CD14-positive monocyte (primary cell): ENCODE measurements around the gene SH2B2. TPM values are rescaled to one million over a fixed set of nuclear protein-coding genes. Genes with fewer than 3 reads are reported as not detected.

Source experiments
- DNase-seq, 3 donors: peaks; one replicate each; pipeline ENCODE4 v3.0.0-alpha.2; 2011 to 2022
- H2AFZ ChIP-seq: 2 replicates; pipeline ENCODE4 v1.6.0; 2012; ENCODE audit warnings: mild to moderate bottlenecking, low read depth, low read length, inconsistent platforms; ENCODE audit not compliant: insufficient read depth, poor library complexity, severe bottlenecking
- H3K27ac ChIP-seq, 2 donors: 1 replicate in 1 of 2; 2 replicates in 1 of 2; pipeline ENCODE4 v1.5.1; 2012 to 2013; ENCODE audit warnings: low read length in 2 of 2, control low read depth in 1 of 2, inconsistent platforms in 1 of 2, low read depth in 1 of 2, mild to moderate bottlenecking in 1 of 2
- H3K27me3 ChIP-seq, 2 donors: one replicate each; pipeline versions ENCODE4 v1.6.0 to v1.6.1; 2011 to 2013; ENCODE audit warnings: low read length in 2 of 2; ENCODE audit not compliant: control insufficient read depth in 2 of 2, insufficient read depth in 2 of 2
- H3K36me3 ChIP-seq, 2 donors: replicated peaks in 1 of 2; 1 replicate in 1 of 2; 2 replicates in 1 of 2; pipeline versions ENCODE4 v1.5.1 to v1.6.1; 2012 to 2013; ENCODE audit warnings: low read length in 2 of 2, control low read depth in 1 of 2, inconsistent platforms in 1 of 2, mild to moderate bottlenecking in 1 of 2; ENCODE audit not compliant: insufficient read depth in 2 of 2, control insufficient read depth in 1 of 2
- H3K4me1 ChIP-seq, 2 donors: 1 replicate in 1 of 2; 2 replicates in 1 of 2; pipeline versions ENCODE4 v1.5.1 to v1.6.1; 2012 to 2013; ENCODE audit warnings: low read length in 2 of 2, control low read depth in 1 of 2, inconsistent platforms in 1 of 2, mild to moderate bottlenecking in 1 of 2, moderate library complexity in 1 of 2; ENCODE audit not compliant: insufficient read depth in 2 of 2, control insufficient read depth in 1 of 2
- H3K4me2 ChIP-seq: replicated peaks from 2 replicates; pipeline ENCODE3; 2012; ENCODE audit warnings: low read length, moderate library complexity, mild to moderate bottlenecking; ENCODE audit not compliant: poor library complexity, severe bottlenecking; ENCODE audit errors: extremely low read depth
- H3K4me3 ChIP-seq, 3 experiments: fragments of 200-600 bp in 1 of 3; sonication (generic) in 1 of 3; replicated peaks in 1 of 3; 1 replicate in 2 of 3; 2 replicates in 1 of 3; pipeline ENCODE4 v1.5.1; 2011 to 2013; ENCODE audit warnings: low read length in 3 of 3, mild to moderate bottlenecking in 3 of 3, control low read depth in 2 of 3, low read depth in 2 of 3, inconsistent platforms in 1 of 3, moderate library complexity in 1 of 3
- H3K79me2 ChIP-seq: 2 replicates; pipeline ENCODE4 v1.6.0; 2012; ENCODE audit warnings: mild to moderate bottlenecking, control low read depth, inconsistent platforms, low read length, moderate library complexity; ENCODE audit not compliant: insufficient read depth
- H3K9ac ChIP-seq: 2 replicates; pipeline ENCODE4 v1.6.0; 2017; ENCODE audit warnings: low read length, mild to moderate bottlenecking; ENCODE audit not compliant: insufficient read depth, poor library complexity, severe bottlenecking
- H3K9me3 ChIP-seq, 2 donors: replicated peaks in 1 of 2; 1 replicate in 1 of 2; 2 replicates in 1 of 2; pipeline versions ENCODE4 v1.5.1 to v1.6.1; 2012 to 2013; ENCODE audit warnings: low read length in 2 of 2, control low read depth in 1 of 2; ENCODE audit not compliant: control insufficient read depth in 1 of 2, insufficient read depth in 1 of 2
- H4K20me1 ChIP-seq: 2 replicates; pipeline ENCODE4 v1.6.0; 2012; ENCODE audit warnings: mild to moderate bottlenecking, low read length, control low read depth, moderate library complexity; ENCODE audit not compliant: insufficient read depth
- H3K27ac Mint-ChIP-seq, 7 donors: one replicate each; pipeline ENCODE4 v1.8.0; 2020; ENCODE audit warnings: mild to moderate bottlenecking in 7 of 7, mixed read lengths in 7 of 7, moderate library complexity in 6 of 7, inconsistent platforms in 2 of 7
- H3K27me3 Mint-ChIP-seq, 3 donors: one replicate each; pipeline ENCODE4 v1.8.0; 2021 to 2022; ENCODE audit warnings: low read depth in 3 of 3, mild to moderate bottlenecking in 3 of 3, mixed read lengths in 3 of 3, moderate library complexity in 3 of 3, inconsistent platforms in 1 of 3
- H3K36me3 Mint-ChIP-seq, 2 donors: one replicate each; pipeline ENCODE4 v1.8.0; 2020; ENCODE audit warnings: mixed read lengths in 2 of 2, inconsistent platforms in 1 of 2, mild to moderate bottlenecking in 1 of 2
- H3K4me1 Mint-ChIP-seq: one replicate; pipeline ENCODE4 v1.8.0; 2020; ENCODE audit warnings: mild to moderate bottlenecking, mixed read lengths
- H3K4me3 Mint-ChIP-seq, 2 donors: one replicate each; pipeline ENCODE4 v1.8.0; 2020; ENCODE audit warnings: mild to moderate bottlenecking in 2 of 2, mixed read lengths in 2 of 2, moderate library complexity in 1 of 2
- H3K9me3 Mint-ChIP-seq, 7 donors: one replicate each; pipeline ENCODE4 v1.8.0; 2020 to 2022; ENCODE audit warnings: mixed read lengths in 7 of 7, mild to moderate bottlenecking in 6 of 7, moderate library complexity in 6 of 7, inconsistent platforms in 2 of 7
- CTCF ChIP-seq: fragments of 200-600 bp; IDR thresholded peaks from one replicate; pipeline ENCODE4 v1.8.0; 2022; ENCODE audit warnings: antibody characterized with exemption, mild to moderate bottlenecking
- WGBS: methylation state at CpG from one replicate; pipeline ENCODE4 v1.1.5; 2013; ENCODE audit warnings: missing lambda C conversion rate; ENCODE audit not compliant: insufficient coverage; 5-methylcytosine and 5-hydroxymethylcytosine counted together
- intact Hi-C, 2 donors: fragments of 100-400 bp; cut with micrococcal nuclease; formaldehyde crosslinking; loops; one replicate each; pipeline versions ENCODE4 v1.15.0 to v1.15.1; 2023
- polyA plus RNA-seq, 3 donors: library from polyadenylated mRNA; depleted of rRNA in 1 of 3; unstranded in 2 of 3; stranded (reverse) in 1 of 3; fragments of 300-500 nt in 2 of 3; fragments of >200 nt in 1 of 3; fragmentation: Illumina TruSeq in 2 of 3; gene quantifications; 1 replicate in 2 of 3; 2 replicates in 1 of 3; pipeline ENCODE4 v1.2.3, GENCODE V29; 2012 to 2021

Gene SH2B2
- polyA plus RNA-seq, 3 donors, result 3.8 to 26.3 (median 4.7) TPM

- H3K27ac ChIP-seq, result no peak overlapping the region
- H3K27me3 ChIP-seq, result no peaks in the 10 kb centered on the region
- no peak overlapping the region for H3K9ac ChIP-seq
- H3K4me1 ChIP-seq, result no peaks in the 10 kb centered on the region
- Mint-ChIP-seq H3K4me1 (peaks cover 2% of the 10 kb centered on the region), H3K36me3 (peaks cover 0 to 4% of the 10 kb centered on the region in 2 donors), H3K27me3 (peaks cover 0 to 4% (median 0%) of the 10 kb centered on the region in 3 donors), H3K9me3 (no peaks in the 10 kb centered on the region), H3K27ac (peak overlapping the region in 1 of 7 donors; percentile 25), H3K4me3 (no peak overlapping the region)
- intact Hi-C loops, result loop anchor here (2.0 to 10.0 kb wide), 2 partner anchors 671 to 909 kb away; partner anchors contain the start of gene COL26A1 (in 1 of the 2)
- H3K9me3 ChIP-seq, result no peaks in the 10 kb centered on the region
- no peak for TF ChIP-seq CTCF
- H3K79me2 ChIP-seq, result no peaks in the 10 kb centered on the region
- H4K20me1 ChIP-seq, result no peaks in the 10 kb centered on the region
- no peaks in the 10 kb centered on the region for H3K36me3 ChIP-seq
- DNase-seq, result no peak
- no peak overlapping the region for H3K4me3 ChIP-seq
- H3K4me2 ChIP-seq, result no peak overlapping the region
- WGBS, result 86% methylated on average over 20 of the region's 23 CpGs
- no peak overlapping the region for H2AFZ ChIP-seq
These were observed 12.6 kb upstream of the SH2B2 start for GRCh38 chr7:102273749-102274712.

DNA sequence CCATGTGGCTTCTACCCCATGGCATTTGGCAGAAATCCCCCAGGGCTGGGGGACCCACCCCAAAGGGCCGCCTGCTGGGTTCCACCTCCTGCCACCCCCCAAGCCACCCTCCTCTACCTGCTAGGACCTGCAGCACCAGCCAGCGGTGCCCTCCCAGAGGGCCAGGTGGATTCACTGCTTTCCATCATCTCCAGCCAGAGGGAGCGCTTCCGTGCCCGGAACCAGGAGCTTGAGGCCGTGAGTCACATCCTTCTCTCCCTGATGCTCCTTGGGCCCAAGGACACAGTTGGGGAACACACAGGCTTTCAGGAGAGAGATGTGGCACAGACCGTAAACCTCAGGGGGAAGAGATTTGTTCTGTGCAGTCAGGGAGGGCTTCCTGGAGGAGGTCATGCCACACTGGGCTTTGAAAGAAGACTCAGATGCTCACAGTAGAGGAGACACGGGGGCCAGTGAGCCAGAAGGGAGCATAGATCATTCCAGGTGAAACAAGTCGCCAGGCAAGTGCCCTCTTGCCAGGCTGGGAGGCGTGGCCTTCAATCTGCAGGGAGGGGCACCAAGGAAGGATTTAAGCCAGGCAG lies 11.5 kb upstream of the SH2B2 start:
- no peak for TF ChIP-seq CTCF
- no peak overlapping the region for H2AFZ ChIP-seq
- Mint-ChIP-seq H3K9me3 (no peaks in the 10 kb centered on the region), H3K36me3 (peaks cover 0 to 4% of the 10 kb centered on the region in 2 donors), H3K27ac (no peak overlapping the region), H3K27me3 (peaks cover 0 to 4% (median 2%) of the 10 kb centered on the region in 3 donors), H3K4me3 (no peak overlapping the region), H3K4me1 (peaks cover 9% of the 10 kb centered on the region)
- no peak overlapping the region for H3K27ac ChIP-seq
- DNase-seq, result no peak
- peaks cover 4 to 10% of the 10 kb centered on the region in 2 donors for H3K4me1 ChIP-seq
- no peak overlapping the region for H3K9ac ChIP-seq
- intact Hi-C loops, result loop anchor here in 1 of 2 donors (10.0 kb wide), 1 partner anchor 910 kb away; the partner anchor contains the start of gene COL26A1
- no peak overlapping the region for H3K4me2 ChIP-seq
- no peaks in the 10 kb centered on the region for H3K79me2 ChIP-seq
- no peaks in the 10 kb centered on the region for H3K9me3 ChIP-seq
- no peaks in the 10 kb centered on the region for H3K27me3 ChIP-seq
- no peaks in the 10 kb centered on the region for H3K36me3 ChIP-seq
- no peak overlapping the region for H3K4me3 ChIP-seq
- 96% methylated on average over 10 of the region's 10 CpGs for WGBS
- no peaks in the 10 kb centered on the region for H4K20me1 ChIP-seq
